Liver (tissue), 9 donors: ENCODE results near the gene SIGLEC1. TPM values are rescaled to one million over a fixed set of nuclear protein-coding genes. Genes with fewer than 3 reads are reported as not detected.

Experiments used
- DNase-seq: peaks from one replicate; pipeline ENCODE4 v3.0.0-alpha.2; 2017; ENCODE audit warnings: low spot score
- H3K27ac ChIP-seq, 2 donors: one replicate each; pipeline ENCODE4 v1.7.0; 2013; ENCODE audit warnings: inconsistent platforms in 2 of 2, low read length in 2 of 2, control low read depth in 1 of 2, low read depth in 1 of 2, mild to moderate bottlenecking in 1 of 2
- H3K27me3 ChIP-seq, 4 donors: one replicate each; pipeline versions ENCODE4 v1.6.1 to v1.7.0; 2013; ENCODE audit warnings: low read length in 3 of 4, inconsistent platforms in 1 of 4, mild to moderate bottlenecking in 1 of 4, moderate library complexity in 1 of 4; ENCODE audit not compliant: control insufficient read depth in 4 of 4, insufficient read depth in 4 of 4
- H3K36me3 ChIP-seq, 4 donors: one replicate each; pipeline versions ENCODE4 v1.6.1 to v1.7.0; 2013; ENCODE audit warnings: low read length in 3 of 4, mild to moderate bottlenecking in 3 of 4, low read depth in 1 of 4, moderate library complexity in 1 of 4; ENCODE audit not compliant: control insufficient read depth in 4 of 4, insufficient read depth in 3 of 4
- H3K4me1 ChIP-seq, 4 donors: one replicate each; pipeline versions ENCODE4 v1.6.1 to v1.7.0; 2013; ENCODE audit warnings: low read length in 3 of 4, mild to moderate bottlenecking in 3 of 4, moderate library complexity in 1 of 4; ENCODE audit not compliant: control insufficient read depth in 4 of 4, insufficient read depth in 4 of 4
- H3K4me3 ChIP-seq, 3 donors: one replicate each; pipeline versions ENCODE4 v1.6.1 to v1.7.0; 2013; ENCODE audit warnings: low read length in 3 of 3, control low read depth in 1 of 3, low read depth in 1 of 3, mild to moderate bottlenecking in 1 of 3
- H3K9ac ChIP-seq, 2 donors: one replicate each; pipeline ENCODE4 v1.7.0; 2013; ENCODE audit warnings: low read length in 2 of 2, mild to moderate bottlenecking in 2 of 2, moderate library complexity in 2 of 2, control low read depth in 1 of 2, low read depth in 1 of 2
- H3K9me3 ChIP-seq, 4 donors: one replicate each; pipeline versions ENCODE4 v1.6.1 to v1.7.0; 2013; ENCODE audit warnings: low read length in 3 of 4; ENCODE audit not compliant: control insufficient read depth in 4 of 4
- CTCF ChIP-seq: fragments of 150-350 bp; IDR thresholded peaks from 2 replicates; pipeline ENCODE4 v1.5.1; 2017; ENCODE audit warnings: improper control_type of control experiment, low read depth, low read length; ENCODE audit not compliant: missing input control
- EGR1 ChIP-seq, 2 donors: IDR thresholded peaks; 2 replicates each; pipeline ENCODE4 v1.6.1; 2016 to 2018; ENCODE audit warnings: antibody characterized with exemption in 2 of 2, low read depth in 2 of 2
- FOXA1 ChIP-seq: IDR thresholded peaks from 2 replicates; pipeline ENCODE4 v1.6.1; 2016; ENCODE audit warnings: antibody characterized with exemption
- FOXA2 ChIP-seq: IDR thresholded peaks from 2 replicates; pipeline ENCODE4 v1.6.1; 2016; ENCODE audit warnings: antibody characterized with exemption
- GABPA ChIP-seq, 2 donors: IDR thresholded peaks in 1 of 2; conservative IDR thresholded peaks in 1 of 2; 2 replicates each; pipeline ENCODE4 v1.6.1; 2016; ENCODE audit warnings: antibody characterized with exemption in 2 of 2, mild to moderate bottlenecking in 1 of 2, moderate library complexity in 1 of 2
- HNF4A ChIP-seq, 2 donors: conservative IDR thresholded peaks; 2 replicates each; pipeline ENCODE4 v1.6.1; 2016; ENCODE audit warnings: antibody characterized with exemption in 2 of 2, mild to moderate bottlenecking in 2 of 2
- HNF4G ChIP-seq: IDR thresholded peaks from 2 replicates; pipeline ENCODE4 v1.6.1; 2016; ENCODE audit warnings: antibody characterized with exemption
- JUND ChIP-seq, 2 donors: IDR thresholded peaks; 2 replicates each; pipeline ENCODE4 v1.6.1; 2016; ENCODE audit warnings: antibody characterized with exemption in 2 of 2
- NR2F2 ChIP-seq: IDR thresholded peaks from 2 replicates; pipeline ENCODE4 v1.6.1; 2016; ENCODE audit warnings: antibody characterized with exemption
- RAD21 ChIP-seq, 2 donors: IDR thresholded peaks; 2 replicates each; pipeline ENCODE4 v1.6.1; 2016; ENCODE audit warnings: antibody characterized with exemption in 2 of 2, mild to moderate bottlenecking in 2 of 2
- RXRA ChIP-seq, 2 donors: IDR thresholded peaks; 2 replicates each; pipeline ENCODE4 v1.6.1; 2017 to 2018; ENCODE audit warnings: antibody characterized with exemption in 2 of 2, mild to moderate bottlenecking in 1 of 2
- SP1 ChIP-seq: IDR thresholded peaks from 2 replicates; pipeline ENCODE4 v1.6.1; 2018; ENCODE audit warnings: antibody characterized with exemption, mild to moderate bottlenecking
- TAF1 ChIP-seq: conservative IDR thresholded peaks from 2 replicates; pipeline ENCODE4 v1.6.1; 2016; ENCODE audit warnings: antibody characterized with exemption, mild to moderate bottlenecking
- YY1 ChIP-seq: IDR thresholded peaks from 2 replicates; pipeline ENCODE4 v1.6.1; 2016; ENCODE audit warnings: antibody characterized with exemption, mild to moderate bottlenecking
- ZBTB33 ChIP-seq: IDR thresholded peaks from 2 replicates; pipeline ENCODE4 v1.6.1; 2016; ENCODE audit warnings: antibody characterized with exemption
- WGBS: extraction: QIAGEN DNeasy Blood & Tissue Kit; methylation state at CpG from one replicate; pipeline ENCODE4 v1.1.7; 2013; 5-methylcytosine and 5-hydroxymethylcytosine counted together
- polyA plus RNA-seq, 2 donors: library from polyadenylated mRNA; stranded (reverse) in 1 of 2; unstranded in 1 of 2; fragments of 200-250 nt in 1 of 2; fragments of >200 nt in 1 of 2; fragmentation: Nextera tagmentation in 1 of 2; extraction: Ambion mirVana in 1 of 2; gene quantifications; one replicate each; pipeline versions ENCODE4 v1.2.1 to v1.2.3, GENCODE V29; 2013 to 2015
- total RNA-seq, 2 donors: library from RNA; depleted of rRNA; stranded (reverse); fragments of >200 nt; gene quantifications; one replicate each; pipeline ENCODE4 v1.2.3, GENCODE V29; 2014
- TF ChIP-seq, protein P1 (sequence below): IDR thresholded peaks from 2 replicates; pipeline ENCODE4 v1.6.1; 2016; ENCODE audit warnings: antibody characterized with exemption, mild to moderate bottlenecking
- TF ChIP-seq, protein P2 (sequence below): IDR thresholded peaks from 2 replicates; pipeline ENCODE4 v1.6.1; 2016; ENCODE audit warnings: antibody characterized with exemption
- TF ChIP-seq, protein P3 (sequence below): IDR thresholded peaks from 2 replicates; pipeline ENCODE4 v1.6.1; 2016; ENCODE audit warnings: antibody characterized with exemption
- donor health status: healthy.
- donor health status: healthy.
- donor health status: healthy.
- donor health status: healthy.
- donor health status: healthy.

SIGLEC1 gene
- total and polyA plus RNA-seq, 4 donors = 2.3 to 7.8 (median 7.1) TPM

DNA sequence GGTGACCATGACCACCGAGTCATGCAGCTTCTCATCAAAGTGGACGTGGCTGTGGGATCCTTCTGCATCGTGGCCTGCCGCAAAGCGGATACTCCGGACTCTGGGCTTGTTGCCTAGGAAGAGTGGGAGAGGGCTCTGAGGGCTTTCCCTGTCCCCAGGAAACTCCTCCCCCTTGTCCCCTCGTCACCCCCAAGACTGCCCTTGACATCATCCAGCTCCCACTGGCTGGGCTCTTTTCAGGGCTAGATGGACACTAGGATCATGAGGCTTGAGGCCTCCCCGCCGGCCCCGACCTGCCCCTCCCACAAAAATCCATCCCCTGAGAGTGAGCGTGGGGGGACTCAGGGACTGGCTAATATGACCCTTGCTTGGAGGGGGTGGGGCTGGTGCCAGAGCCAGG, 46.2 kb upstream of the SIGLEC1 start:
- 92% methylated on average over 11 of the region's 11 CpGs for WGBS
- no peak overlapping the region for H3K9ac ChIP-seq
- peaks cover 0 to 3% (median 0%) of the 10 kb centered on the region in 4 donors for H3K36me3 ChIP-seq
- H3K9me3 ChIP-seq = no peaks in the 10 kb centered on the region
- TF ChIP-seq FOXA1 = no peak
- TF ChIP-seq NR2F2 = no peak
- TF ChIP-seq, protein P1, sequence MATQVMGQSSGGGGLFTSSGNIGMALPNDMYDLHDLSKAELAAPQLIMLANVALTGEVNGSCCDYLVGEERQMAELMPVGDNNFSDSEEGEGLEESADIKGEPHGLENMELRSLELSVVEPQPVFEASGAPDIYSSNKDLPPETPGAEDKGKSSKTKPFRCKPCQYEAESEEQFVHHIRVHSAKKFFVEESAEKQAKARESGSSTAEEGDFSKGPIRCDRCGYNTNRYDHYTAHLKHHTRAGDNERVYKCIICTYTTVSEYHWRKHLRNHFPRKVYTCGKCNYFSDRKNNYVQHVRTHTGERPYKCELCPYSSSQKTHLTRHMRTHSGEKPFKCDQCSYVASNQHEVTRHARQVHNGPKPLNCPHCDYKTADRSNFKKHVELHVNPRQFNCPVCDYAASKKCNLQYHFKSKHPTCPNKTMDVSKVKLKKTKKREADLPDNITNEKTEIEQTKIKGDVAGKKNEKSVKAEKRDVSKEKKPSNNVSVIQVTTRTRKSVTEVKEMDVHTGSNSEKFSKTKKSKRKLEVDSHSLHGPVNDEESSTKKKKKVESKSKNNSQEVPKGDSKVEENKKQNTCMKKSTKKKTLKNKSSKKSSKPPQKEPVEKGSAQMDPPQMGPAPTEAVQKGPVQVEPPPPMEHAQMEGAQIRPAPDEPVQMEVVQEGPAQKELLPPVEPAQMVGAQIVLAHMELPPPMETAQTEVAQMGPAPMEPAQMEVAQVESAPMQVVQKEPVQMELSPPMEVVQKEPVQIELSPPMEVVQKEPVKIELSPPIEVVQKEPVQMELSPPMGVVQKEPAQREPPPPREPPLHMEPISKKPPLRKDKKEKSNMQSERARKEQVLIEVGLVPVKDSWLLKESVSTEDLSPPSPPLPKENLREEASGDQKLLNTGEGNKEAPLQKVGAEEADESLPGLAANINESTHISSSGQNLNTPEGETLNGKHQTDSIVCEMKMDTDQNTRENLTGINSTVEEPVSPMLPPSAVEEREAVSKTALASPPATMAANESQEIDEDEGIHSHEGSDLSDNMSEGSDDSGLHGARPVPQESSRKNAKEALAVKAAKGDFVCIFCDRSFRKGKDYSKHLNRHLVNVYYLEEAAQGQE = no peak
- no peak for TF ChIP-seq EGR1 (IDR thresholded peaks at IDR 0.05; ENCODE audit: low read depth in 2 of 2)
- TF ChIP-seq RXRA (IDR thresholded peaks at IDR 0.05) = no peak
- no peak for TF ChIP-seq GABPA (IDR thresholded peaks at IDR 0.05 in 1 of 2, conservative IDR thresholded peaks at IDR 0.05 in 1 of 2)
- no peak for TF ChIP-seq HNF4A (conservative IDR thresholded peaks at IDR 0.05)
- TF ChIP-seq RAD21 (IDR thresholded peaks at IDR 0.05) = no peak
- no peak for TF ChIP-seq ZBTB33
- no peak for TF ChIP-seq CTCF
- TF ChIP-seq, protein P2, sequence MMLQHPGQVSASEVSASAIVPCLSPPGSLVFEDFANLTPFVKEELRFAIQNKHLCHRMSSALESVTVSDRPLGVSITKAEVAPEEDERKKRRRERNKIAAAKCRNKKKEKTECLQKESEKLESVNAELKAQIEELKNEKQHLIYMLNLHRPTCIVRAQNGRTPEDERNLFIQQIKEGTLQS = no peak
- TF ChIP-seq YY1 = no peak
- TF ChIP-seq SP1 = no peak
- DNase-seq = no peak
- no peak overlapping the region for H3K27ac ChIP-seq
- no peaks in the 10 kb centered on the region for H3K4me1 ChIP-seq
- H3K4me3 ChIP-seq = no peak overlapping the region
- no peaks in the 10 kb centered on the region for H3K27me3 ChIP-seq

DNA sequence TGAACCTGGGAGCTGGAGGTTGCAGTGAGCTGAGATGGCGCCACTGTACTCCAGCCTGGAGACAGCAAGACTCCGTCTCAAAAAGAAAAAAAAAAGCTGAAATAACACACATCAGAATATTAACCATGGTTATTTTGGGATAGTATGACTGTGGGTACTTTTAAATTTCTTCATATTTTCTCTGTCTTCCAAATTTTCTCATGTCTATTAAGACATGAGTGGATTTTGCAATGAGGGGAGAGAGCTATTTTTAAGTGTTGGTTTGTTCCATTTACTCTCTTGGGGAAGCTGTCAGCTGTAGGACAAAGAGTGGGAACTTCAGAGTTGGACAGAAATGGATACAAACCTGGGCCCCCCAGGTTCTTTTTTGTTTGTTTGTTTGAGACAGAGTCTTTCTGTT, 44.9 kb upstream of the SIGLEC1 start:
- WGBS = 94% methylated on average over 2 of the region's 2 CpGs
- Histone ChIP-seq H3K27ac (no peak overlapping the region), H3K9me3 (no peaks in the 10 kb centered on the region), H3K9ac (no peak overlapping the region), H3K4me1 (peaks cover 0 to 9% (median 8%) of the 10 kb centered on the region in 4 donors), H3K4me3 (no peak overlapping the region), H3K36me3 (peaks cover 0 to 3% (median 0%) of the 10 kb centered on the region in 4 donors), H3K27me3 (no peaks in the 10 kb centered on the region)
- DNase-seq = no peak
- TF ChIP-seq CTCF (no peak), EGR1 (IDR thresholded peaks at IDR 0.05; ENCODE audit: low read depth in 2 of 2) (no peak), RXRA (IDR thresholded peaks at IDR 0.05) (no peak), YY1 (no peak), FOXA2 (no peak), RAD21 (IDR thresholded peaks at IDR 0.05) (no peak), JUND (IDR thresholded peaks at IDR 0.05) (no peak), FOXA1 (no peak), HNF4A (conservative IDR thresholded peaks at IDR 0.05) (no peak), TAF1 (no peak), NR2F2 (no peak), SP1 (no peak), GABPA (IDR thresholded peaks at IDR 0.05 in 1 of 2, conservative IDR thresholded peaks at IDR 0.05 in 1 of 2) (no peak), HNF4G (no peak)
- TF ChIP-seq, protein P3, sequence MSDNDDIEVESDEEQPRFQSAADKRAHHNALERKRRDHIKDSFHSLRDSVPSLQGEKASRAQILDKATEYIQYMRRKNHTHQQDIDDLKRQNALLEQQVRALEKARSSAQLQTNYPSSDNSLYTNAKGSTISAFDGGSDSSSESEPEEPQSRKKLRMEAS = no peak
- TF ChIP-seq, protein P1 = no peak
